OCI-LY3 (cell line): Measurements from ENCODE around the gene CAD.

Experiments
- H2AFZ ChIP-seq: fragments of 200-600, 300-600 bp; shearing (Covaris generic); 2 replicates; pipeline ENCODE4 v1.6.0; 2014; ENCODE audit warnings: antibody characterized with exemption, low read depth, low read length
- H3K27ac ChIP-seq: fragments of 200-600, 300-600 bp; sonication (generic); 2 replicates; pipeline ENCODE4 v1.5.1; 2014; ENCODE audit warnings: mild to moderate bottlenecking, low read length, moderate library complexity, mixed read lengths
- H3K27me3 ChIP-seq: fragments of 200-600, 300-600 bp; sonication (generic); 2 replicates; pipeline ENCODE4 v1.6.1; 2014; ENCODE audit warnings: low read depth, low read length, mixed read lengths
- H3K36me3 ChIP-seq: fragments of 200-600, 300-600 bp; sonication (generic); replicated peaks from 2 replicates; pipeline ENCODE3; 2014; ENCODE audit warnings: low read depth, low read length, mixed read lengths
- H3K4me1 ChIP-seq: fragments of 300-600, 200-600 bp; sonication (generic); 2 replicates; pipeline ENCODE4 v1.6.1; 2014; ENCODE audit warnings: low read length, mixed read lengths
- H3K4me2 ChIP-seq: fragments of 200-600, 300-600 bp; sonication (generic); 2 replicates; pipeline ENCODE4 v1.6.1; 2014; ENCODE audit warnings: low read length, mixed read lengths
- H3K4me3 ChIP-seq: fragments of 300-600, 200-600 bp; sonication (generic); 2 replicates; pipeline ENCODE4 v1.5.1; 2014; ENCODE audit warnings: antibody characterized with exemption, mild to moderate bottlenecking, low read length, moderate library complexity
- H3K79me2 ChIP-seq: fragments of 300-600, 200-600 bp; shearing (Covaris generic); 2 replicates; pipeline ENCODE4 v1.6.1; 2014; ENCODE audit warnings: mild to moderate bottlenecking, low read length, mixed read lengths
- H3K9ac ChIP-seq: fragments of 300-600, 200-600 bp; shearing (Covaris generic); 2 replicates; pipeline ENCODE4 v1.6.0; 2014; ENCODE audit warnings: mild to moderate bottlenecking, low read length, moderate library complexity
- H3K9me3 ChIP-seq: fragments of 200-600, 300-600 bp; shearing (Covaris generic); 2 replicates; pipeline ENCODE4 v1.6.1; 2014; ENCODE audit warnings: low read length, mixed read lengths; ENCODE audit not compliant: insufficient read depth
- H4K20me1 ChIP-seq: fragments of 200-600, 300-600 bp; sonication (generic); 2 replicates; pipeline ENCODE4 v1.6.1; 2016; ENCODE audit warnings: low read length, mixed read lengths; ENCODE audit not compliant: insufficient read depth
- CTCF ChIP-seq: fragments of 200-600, 300-600 bp; sonication (generic); IDR thresholded peaks from 2 replicates; pipeline ENCODE4 v1.5.1; 2014; ENCODE audit warnings: antibody characterized with exemption, low read length, low read depth
- EZH2phosphoT487 ChIP-seq: fragments of 200-600 bp; shearing (Covaris generic); IDR thresholded peaks from 2 replicates; pipeline ENCODE4 v1.6.1; 2018; ENCODE audit warnings: antibody characterized with exemption, mixed run types, low read depth

CAD gene

GRCh38 chr2:27249891-27250651 is 32.9 kb downstream of the CAD start:
- Histone ChIP-seq H3K9me3 (no peaks in the 10 kb centered on the region), H2AFZ (peak overlapping the region; percentile 99), H4K20me1 (no peaks in the 10 kb centered on the region), H3K9ac (peak overlapping the region; percentile 36; the same call in 1 of the 2 replicates), H3K79me2 (no peaks in the 10 kb centered on the region), H3K27ac (no peak overlapping the region), H3K36me3 (peaks cover 4% of the 10 kb centered on the region), H3K4me2 (peak overlapping the region; percentile 76), H3K4me3 (peak overlapping the region; percentile 60), H3K4me1 (peaks cover 20% of the 10 kb centered on the region), H3K27me3 (peaks cover 7% of the 10 kb centered on the region; the same call in 1 of the 2 replicates)
- TF ChIP-seq EZH2phosphoT487 (no peak), CTCF (peak; percentile 88)

- H3K9me3 ChIP-seq, result no peaks in the 10 kb centered on the region
- peak overlapping the region; percentile 76 for H3K4me2 ChIP-seq
- H3K9ac ChIP-seq, result peak overlapping the region; percentile 36; the same call in 1 of the 2 replicates
- H3K27me3 ChIP-seq, result peaks cover 7% of the 10 kb centered on the region; the same call in 1 of the 2 replicates
- peak overlapping the region; percentile 60 for H3K4me3 ChIP-seq
- H2AFZ ChIP-seq, result peak overlapping the region; percentile 99
- no peaks in the 10 kb centered on the region for H4K20me1 ChIP-seq
- H3K27ac ChIP-seq, result no peak overlapping the region
- H3K4me1 ChIP-seq, result peaks cover 20% of the 10 kb centered on the region
- TF ChIP-seq EZH2phosphoT487 (no peak), CTCF (no peak)
- H3K79me2 ChIP-seq, result no peaks in the 10 kb centered on the region
- no peaks in the 10 kb centered on the region for H3K36me3 ChIP-seq
Observed at GRCh38 chr2:27250652-27251379, 33.6 kb downstream of the CAD start.

GRCh38 chr2:27251766-27252165 is 34.6 kb downstream of the CAD start:
- TF ChIP-seq CTCF, result no peak
- no peak for TF ChIP-seq EZH2phosphoT487
- Histone ChIP-seq H3K27me3 (peaks cover 7% of the 10 kb centered on the region; the same call in 1 of the 2 replicates), H3K4me3 (peak overlapping the region; percentile 19; the same call in 1 of the 2 replicates), H3K4me2 (peak overlapping the region; percentile 43), H4K20me1 (no peaks in the 10 kb centered on the region), H3K36me3 (no peaks in the 10 kb centered on the region), H3K9ac (no peak overlapping the region), H3K9me3 (no peaks in the 10 kb centered on the region), H3K27ac (no peak overlapping the region), H3K79me2 (no peaks in the 10 kb centered on the region), H2AFZ (peak overlapping the region; percentile 17; the same call in 1 of the 2 replicates), H3K4me1 (peaks cover 20% of the 10 kb centered on the region)

GRCh38 chr2:27255187-27255586 is 38.0 kb downstream of the CAD start:
- peaks cover 20% of the 10 kb centered on the region for H3K4me1 ChIP-seq
- H3K27me3 ChIP-seq, result peaks cover 9% of the 10 kb centered on the region
- no peaks in the 10 kb centered on the region for H3K36me3 ChIP-seq
- H3K4me3 ChIP-seq, result no peak overlapping the region
- no peak overlapping the region for H2AFZ ChIP-seq
- no peak overlapping the region for H3K27ac ChIP-seq
- H3K79me2 ChIP-seq, result no peaks in the 10 kb centered on the region
- no peaks in the 10 kb centered on the region for H4K20me1 ChIP-seq
- TF ChIP-seq CTCF (no peak), EZH2phosphoT487 (no peak)
- no peak overlapping the region for H3K9ac ChIP-seq
- H3K4me2 ChIP-seq, result no peak overlapping the region
- H3K9me3 ChIP-seq, result no peaks in the 10 kb centered on the region
